ENCODE results near the gene ATP11B. TPM values are rescaled to one million over a fixed set of nuclear protein-coding genes. Genes with fewer than 3 reads are reported as not detected.
A peak's percentile ranks its signal among the peaks of the same experiment; 100 is the strongest.

The ATP11B gene
- total and polyA plus RNA-seq, 9 of the 15 experiments (the other 6 are each of a cell fraction or from before 2014, with no cell fraction given): 11.9 to 68.7 (median 41.8) TPM

GRCh38 chr3:182769673-182770072 is 23.6 kb upstream of the ATP11B start (continued):
- TF ChIP-seq HDAC1 (IDR thresholded peaks at IDR 0.05) (0 out of 4 replicates have a peak, but pooled peaks of 1 of the 2 experiments have one; percentile 41), CCNT2 (IDR thresholded peaks at IDR 0.05; ENCODE audit: borderline replicate concordance, extremely low read depth, insufficient read length, low read depth, low read length) (no peak), MEF2A (IDR thresholded peaks at IDR 0.05; ENCODE audit: control insufficient read depth, low read depth, low read length) (no peak), ZNF717 (CRISPR knock-in tag; IDR thresholded peaks at IDR 0.05) (no peak), GTF3C2 (IDR thresholded peaks at IDR 0.05; ENCODE audit: borderline replicate concordance, extremely low read depth, insufficient read length) (no peak), ERF (CRISPR knock-in tag; IDR thresholded peaks at IDR 0.05) (no peak), TBL1XR1 (IDR thresholded peaks at IDR 0.05; ENCODE audit: low read length in 2 of 2) (no peak), PHF21A (IDR thresholded peaks at IDR 0.05; ENCODE audit: borderline replicate concordance, low read depth) (no peak), TSC22D4 (tag; IDR thresholded peaks at IDR 0.05) (no peak), NFIC (IDR thresholded peaks at IDR 0.05) (peak; percentile 61; the same call in 1 of the 2 replicates), BHLHE40 (IDR thresholded peaks at IDR 0.05; ENCODE audit: low read length) (no peak), CBFA2T2 (conservative IDR thresholded peaks at IDR 0.05) (peak; percentile 18; the same call in 1 of the 2 replicates), PRPF4 (IDR thresholded peaks at IDR 0.05; ENCODE audit: insufficient read depth, low read depth, low read length, poor library complexity, severe bottlenecking) (no peak), ARID3B (CRISPR knock-in tag; IDR thresholded peaks at IDR 0.05; ENCODE audit: borderline replicate concordance) (no peak), KLF13 (tag; IDR thresholded peaks at IDR 0.05; ENCODE audit: borderline replicate concordance, low read depth) (no peak), TRIM28 (IDR thresholded peaks at IDR 0.05) (no peak), KDM1A (IDR thresholded peaks at IDR 0.05) (peak; percentile 90 to 92), USF2 (CRISPR knock-in tag; IDR thresholded peaks at IDR 0.05) (no peak), ZNF586 (CRISPR knock-in tag; conservative IDR thresholded peaks at IDR 0.05) (no peak), CBFA2T3 (IDR thresholded peaks at IDR 0.05) (peak; percentile 58)
